ENCODE data around the gene AHSA1.

AHSA1 gene

DNA sequence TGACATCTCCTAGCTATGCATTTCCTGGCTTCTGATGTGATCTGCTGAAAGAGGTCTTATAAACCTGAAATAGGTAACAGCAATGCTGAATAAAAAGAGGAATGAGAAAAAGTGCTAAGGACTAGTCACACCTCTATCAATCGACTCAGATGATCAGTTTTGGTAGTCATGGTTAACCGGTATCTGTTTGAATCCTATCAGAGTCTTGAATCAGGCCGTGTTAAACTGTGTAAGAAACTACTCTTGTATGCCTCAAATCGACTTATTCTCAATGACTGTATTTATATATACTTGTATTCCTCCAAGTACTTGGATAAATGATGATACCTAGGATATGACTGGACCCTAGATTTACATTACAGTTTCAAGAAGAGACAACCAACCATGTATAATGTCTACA, 51.5 kb downstream of the AHSA1 start:
- DNase-seq (ENCODE audit: low read depth): no peak

DNA sequence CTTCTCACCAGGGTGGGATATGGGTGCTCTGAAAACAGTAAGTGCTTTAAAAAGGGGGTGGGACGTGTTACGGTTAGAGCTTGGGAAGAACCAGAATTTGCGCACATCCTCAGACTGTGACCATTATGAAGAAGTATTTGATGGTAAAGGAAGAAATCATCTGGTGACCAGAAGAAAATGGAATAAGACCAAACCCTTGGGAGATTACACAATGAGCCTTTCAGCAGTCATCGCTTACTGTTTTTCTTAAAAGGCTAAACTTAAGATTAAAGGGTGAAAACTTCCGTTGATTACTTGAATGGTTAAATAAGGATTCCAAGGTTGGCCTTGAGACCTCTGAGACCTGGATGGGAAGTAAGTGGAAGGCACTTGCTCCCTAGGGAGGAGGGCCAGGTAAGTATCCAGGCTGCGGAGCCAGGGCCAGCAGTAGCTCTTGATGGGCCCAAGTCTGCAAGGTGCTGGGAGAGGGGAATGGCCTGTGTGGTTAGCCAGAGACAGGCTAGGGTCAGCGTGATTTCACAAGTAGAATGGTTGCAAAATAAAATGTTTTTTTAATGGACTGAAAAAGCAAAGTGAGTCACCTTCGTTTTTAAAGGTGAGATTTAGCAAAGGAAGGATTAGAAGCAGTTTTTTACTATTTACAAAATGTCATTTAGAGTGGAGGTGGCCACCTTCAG, 53.7 kb downstream of the AHSA1 start:
- no peak for DNase-seq (ENCODE audit: low read depth)

DNA sequence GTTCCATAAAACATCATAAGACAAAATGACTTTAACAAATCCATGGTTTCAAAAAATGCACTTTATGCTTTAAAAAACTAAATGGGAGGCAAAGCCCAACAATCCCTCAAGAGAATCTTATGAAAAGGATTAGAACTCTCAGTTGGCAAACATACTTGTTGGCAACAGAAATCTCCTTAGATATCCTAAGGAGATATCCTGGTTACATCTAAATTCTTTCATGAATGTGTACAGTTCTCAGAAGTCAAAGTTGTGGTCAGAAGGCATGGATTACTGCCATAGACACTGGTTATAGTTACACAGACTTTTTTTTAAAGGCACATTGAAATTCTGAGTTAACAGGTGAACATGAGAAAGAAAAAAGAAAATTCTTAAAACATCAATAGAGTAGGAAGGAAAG, 58.2 kb downstream of the AHSA1 start:
- DNase-seq (ENCODE audit: low read depth): no peak
